Natural killer cell treated with Interleukin-12 subunit alpha and Interleukin-12 subunit beta and Interleukin-15 and Interleukin-18, amount 100 ng/mL, for 72 hours (primary cell): ENCODE data around the gene BICDL2. TPM values are rescaled to one million over a fixed set of nuclear protein-coding genes. Genes with fewer than 3 reads are reported as not detected.
A peak's percentile ranks its signal among the peaks of the same experiment; 100 is the strongest.

Source experiments
- ATAC-seq, 2 donors: fragments of 150-1000 bp; cut with Tn5 transposase in 1 of 2; sonication (Bioruptor Pico), chemical (Tn5 transposase) in 1 of 2; 2 replicates each; pipeline ENCODE4 v1.10.0; 2021
- DNase-seq: peaks from one replicate; pipeline ENCODE4 v3.0.0; 2022; ENCODE audit warnings: low spot score
- H3K27ac Mint-ChIP-seq, 2 donors: 1 replicate in 1 of 2; 2 replicates in 1 of 2; pipeline ENCODE4 v1.8.0; 2022; ENCODE audit warnings: mixed read lengths in 2 of 2, mild to moderate bottlenecking in 1 of 2, moderate library complexity in 1 of 2
- H3K27me3 Mint-ChIP-seq, 2 donors: 1 replicate in 1 of 2; 2 replicates in 1 of 2; pipeline ENCODE4 v1.8.0; 2022; ENCODE audit warnings: mixed read lengths in 2 of 2
- H3K36me3 Mint-ChIP-seq: one replicate; pipeline ENCODE4 v1.8.0; 2022; ENCODE audit warnings: mixed read lengths
- H3K4me1 Mint-ChIP-seq, 2 donors: 1 replicate in 1 of 2; 2 replicates in 1 of 2; pipeline ENCODE4 v1.8.0; 2022; ENCODE audit warnings: low read depth in 2 of 2, mixed read lengths in 2 of 2, mild to moderate bottlenecking in 1 of 2
- H3K4me3 Mint-ChIP-seq: one replicate; pipeline ENCODE4 v1.8.0; 2022; ENCODE audit warnings: mixed read lengths
- H3K9me3 Mint-ChIP-seq: 2 replicates; pipeline ENCODE4 v1.8.0; 2022; ENCODE audit warnings: mixed read lengths
- total RNA-seq, 2 donors: library from RNA; stranded (reverse); gene quantifications; one replicate each; pipeline ENCODE4 v1.2.3, GENCODE V29; 2022

The BICDL2 gene
- total RNA-seq, 2 donors from 2014 or later, result 0.50 to 0.67 TPM

DNA sequence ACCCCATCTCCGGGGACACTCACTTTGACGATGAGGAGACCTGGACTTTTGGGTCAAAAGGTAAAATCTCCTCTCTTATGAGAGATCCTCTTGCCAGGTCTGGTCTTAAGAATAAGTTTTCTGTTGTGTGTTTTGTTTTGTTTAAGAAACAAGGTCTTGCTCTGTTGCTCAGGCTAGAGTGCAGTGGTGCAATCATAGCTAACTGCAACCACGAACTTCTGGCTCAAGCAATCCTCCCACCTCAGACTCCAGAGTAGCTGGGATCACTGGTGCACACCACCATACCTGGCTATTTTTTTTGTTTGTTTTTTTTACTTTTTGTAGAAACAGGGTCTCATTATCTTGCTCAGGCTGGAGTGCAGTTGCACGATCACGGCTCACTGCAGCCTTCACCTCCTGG, 13.7 kb upstream of the BICDL2 start:
- H3K27ac Mint-ChIP-seq, result peak overlapping the region; percentile 82 to 92
- peaks cover 50 to 59% of the 10 kb centered on the region in 2 donors for H3K4me1 Mint-ChIP-seq
- H3K9me3 Mint-ChIP-seq, result no peaks in the 10 kb centered on the region
- peaks cover 8 to 9% of the 10 kb centered on the region in 2 donors for H3K27me3 Mint-ChIP-seq
- peaks cover 25% of the 10 kb centered on the region for H3K36me3 Mint-ChIP-seq
- ATAC-seq (no peak), DNase-seq (no peak)
- peak overlapping the region; percentile 67 for H3K4me3 Mint-ChIP-seq

DNA sequence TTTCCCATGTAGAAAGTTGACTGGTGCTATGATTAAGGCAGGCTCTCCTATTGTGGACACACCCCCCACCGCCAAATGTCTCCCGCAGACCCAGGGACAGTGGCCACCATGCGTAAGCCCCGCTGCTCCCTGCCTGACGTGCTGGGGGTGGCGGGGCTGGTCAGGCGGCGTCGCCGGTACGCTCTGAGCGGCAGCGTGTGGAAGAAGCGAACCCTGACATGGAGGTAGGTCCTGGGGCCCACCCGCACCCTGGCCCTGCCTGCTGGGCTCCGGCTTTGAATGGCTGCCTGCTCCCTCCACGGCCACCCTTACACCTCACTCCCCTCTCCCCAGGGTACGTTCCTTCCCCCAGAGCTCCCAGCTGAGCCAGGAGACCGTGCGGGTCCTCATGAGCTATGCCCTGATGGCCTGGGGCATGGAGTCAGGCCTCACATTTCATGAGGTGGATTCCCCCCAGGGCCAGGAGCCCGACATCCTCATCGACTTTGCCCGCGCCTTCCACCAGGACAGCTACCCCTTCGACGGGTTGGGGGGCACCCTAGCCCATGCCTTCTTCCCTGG, 13.3 kb upstream of the BICDL2 start:
- H3K4me1 Mint-ChIP-seq, result peaks cover 49 to 58% of the 10 kb centered on the region in 2 donors
- peaks cover 8 to 9% of the 10 kb centered on the region in 2 donors for H3K27me3 Mint-ChIP-seq
- H3K27ac Mint-ChIP-seq, result peak overlapping the region; percentile 82 to 92
- no peaks in the 10 kb centered on the region for H3K9me3 Mint-ChIP-seq
- DNase-seq, result no peak
- H3K36me3 Mint-ChIP-seq, result peaks cover 20% of the 10 kb centered on the region
- no peak for ATAC-seq
- peak overlapping the region; percentile 67 for H3K4me3 Mint-ChIP-seq

DNA sequence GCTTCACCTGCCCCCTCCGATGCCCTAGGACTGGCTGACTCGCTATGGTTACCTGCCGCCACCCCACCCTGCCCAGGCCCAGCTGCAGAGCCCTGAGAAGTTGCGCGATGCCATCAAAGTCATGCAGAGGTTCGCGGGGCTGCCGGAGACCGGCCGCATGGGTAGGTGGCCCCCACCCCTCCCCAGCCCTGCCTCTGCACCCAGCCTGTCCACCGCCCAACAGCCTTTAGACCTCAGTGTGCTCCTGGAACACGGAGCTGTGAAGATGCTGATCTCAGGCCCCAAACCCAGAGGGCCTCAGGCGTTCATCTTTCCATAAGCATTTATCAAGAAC, 10.6 kb upstream of the BICDL2 start:
- DNase-seq, result no peak
- ATAC-seq, result peak in 1 of 2 donors; percentile 2
- Mint-ChIP-seq H3K9me3 (no peaks in the 10 kb centered on the region), H3K36me3 (peaks cover 12% of the 10 kb centered on the region), H3K27me3 (peaks cover 21 to 24% of the 10 kb centered on the region in 2 donors), H3K4me3 (peak overlapping the region; percentile 73), H3K27ac (peak overlapping the region in 1 of 2 donors; percentile 75), H3K4me1 (peaks cover 40 to 50% of the 10 kb centered on the region in 2 donors)

DNA sequence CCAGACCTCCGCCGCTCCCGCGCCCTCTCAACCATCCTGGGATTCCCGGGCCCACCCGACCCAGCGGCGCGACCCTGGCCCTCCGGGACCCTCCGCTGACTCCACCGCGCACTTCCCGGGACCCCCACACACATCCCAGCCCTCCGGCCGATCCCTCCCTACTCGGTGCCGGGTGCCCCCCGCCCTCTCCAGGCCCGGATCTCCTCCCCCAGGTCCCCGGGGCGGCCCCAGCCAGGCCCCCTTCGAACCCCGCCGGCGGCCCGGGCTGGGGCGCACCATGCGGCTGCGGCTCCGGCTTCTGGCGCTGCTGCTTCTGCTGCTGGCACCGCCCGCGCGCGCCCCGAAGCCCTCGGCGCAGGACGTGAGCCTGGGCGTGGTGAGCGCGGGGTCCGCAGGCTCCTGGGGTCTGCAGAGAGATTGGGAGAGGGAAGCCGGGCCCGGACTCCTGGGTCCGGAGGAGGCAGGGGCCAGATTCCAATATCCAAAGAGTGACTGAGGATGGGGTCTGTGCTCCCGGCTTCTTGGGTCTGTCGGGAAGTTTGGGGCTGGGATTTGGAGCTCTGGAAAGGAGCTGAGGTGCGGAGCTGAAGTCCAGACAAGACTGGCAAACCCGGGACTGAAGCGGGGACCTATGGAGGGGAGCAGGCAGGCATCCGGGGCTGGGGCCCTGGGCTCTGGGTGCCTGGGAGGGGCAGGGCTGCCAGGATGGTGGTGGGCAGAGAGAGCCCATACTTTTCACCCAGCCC, 10.1 kb upstream of the BICDL2 start:
- Mint-ChIP-seq H3K9me3 (no peaks in the 10 kb centered on the region), H3K27ac (peak overlapping the region in 1 of 2 donors; percentile 75), H3K4me1 (peaks cover 36 to 44% of the 10 kb centered on the region in 2 donors)

DNA sequence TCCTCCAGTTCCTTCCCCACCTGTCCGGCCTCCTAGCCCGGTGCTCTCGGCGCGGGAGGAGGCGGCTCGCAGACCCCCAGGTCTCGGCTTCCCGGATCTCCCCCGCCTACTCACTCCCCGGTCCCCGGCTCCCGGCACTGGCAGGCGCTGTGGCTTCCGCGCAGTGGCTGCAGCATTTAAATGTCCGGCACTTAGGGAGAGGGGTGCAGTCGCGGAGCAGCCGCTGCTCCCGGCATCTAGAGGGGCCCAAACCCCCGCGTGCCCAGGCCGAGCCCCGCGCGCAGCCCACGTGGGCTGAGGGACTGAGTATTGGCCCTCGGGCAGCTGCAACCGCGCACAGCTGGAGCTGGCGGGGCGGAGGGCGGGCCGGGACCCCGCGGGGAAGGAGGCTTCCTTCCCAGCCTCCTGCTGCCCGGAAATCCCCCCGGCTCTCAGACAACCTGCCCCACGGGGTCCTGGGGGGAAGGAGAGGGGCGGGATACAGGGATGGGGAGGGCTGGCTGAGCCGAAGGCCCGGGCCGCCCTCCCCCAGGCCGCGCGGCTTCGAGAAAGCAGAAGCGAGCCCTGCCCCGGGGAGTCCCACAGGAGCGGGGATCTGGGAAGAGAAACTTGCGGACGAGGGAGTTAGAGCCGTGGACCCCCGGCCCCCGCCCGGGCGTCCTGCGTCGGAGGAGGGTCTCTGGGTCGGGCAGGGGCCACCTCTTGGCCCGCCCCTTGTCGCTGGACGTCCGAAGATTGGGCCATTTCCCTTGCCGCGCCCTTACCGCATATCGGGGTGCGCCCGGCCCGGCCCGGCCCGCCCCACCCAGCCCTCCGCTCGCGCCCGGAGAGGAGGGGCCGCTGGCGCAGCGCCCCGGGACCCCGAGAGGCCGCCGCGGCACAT, 9.3 kb upstream of the BICDL2 start, which contains the start of gene MMP25:
Gene MMP25 (plus strand): TSS at position 804 of the 883 bp plus-strand sequence. CDS start 357 bp downstream, outside the sequence.
- peaks cover 6% of the 10 kb centered on the region for H3K36me3 Mint-ChIP-seq
- H3K27ac Mint-ChIP-seq, result peak within 1 kb of the TSS in 1 of 2 donors; percentile 75
- H3K4me3 Mint-ChIP-seq, result peak within 1 kb of the TSS; percentile 73
- H3K9me3 Mint-ChIP-seq, result no peaks in the 10 kb centered on the region
- H3K27me3 Mint-ChIP-seq, result peaks cover 22 to 24% of the 10 kb centered on the region in 2 donors
- DNase-seq (no peak), ATAC-seq (peak; percentile 62)
- H3K4me1 Mint-ChIP-seq, result peaks cover 30 to 38% of the 10 kb centered on the region in 2 donors

More for the DNA sequence above, 10.1 kb upstream of the BICDL2 start:
- peaks cover 21 to 24% of the 10 kb centered on the region in 2 donors for H3K27me3 Mint-ChIP-seq
- peak; percentile 29 to 51 for ATAC-seq
- peaks cover 6% of the 10 kb centered on the region for H3K36me3 Mint-ChIP-seq
- H3K4me3 Mint-ChIP-seq, result peak overlapping the region; percentile 73
- no peak for DNase-seq

DNA sequence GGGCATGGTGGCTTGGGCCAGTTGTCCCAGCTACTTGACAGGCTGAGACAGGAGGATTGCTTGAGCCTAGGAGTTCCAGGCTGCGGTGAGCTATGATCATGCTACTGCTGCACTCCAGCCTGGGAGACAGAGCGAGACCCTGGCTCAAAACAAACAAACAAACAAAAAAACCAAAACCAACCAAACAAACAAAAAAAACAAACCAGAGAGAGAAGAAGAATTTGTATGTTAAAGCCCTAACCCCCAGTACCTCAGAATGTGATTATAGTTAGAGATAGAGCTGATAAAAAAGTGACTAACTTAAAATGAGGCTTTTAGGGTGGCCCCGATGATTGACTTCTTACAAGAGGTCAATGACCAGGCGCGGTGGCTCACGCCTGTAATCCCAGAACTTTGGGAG, 8.0 kb upstream of the BICDL2 start:
- DNase-seq (no peak), ATAC-seq (no peak)
- Mint-ChIP-seq H3K36me3 (peaks cover 6% of the 10 kb centered on the region), H3K4me3 (peak overlapping the region; percentile 71), H3K4me1 (peaks cover 23 to 29% of the 10 kb centered on the region in 2 donors), H3K27ac (peak overlapping the region in 1 of 2 donors; percentile 68), H3K27me3 (peaks cover 24 to 28% of the 10 kb centered on the region in 2 donors), H3K9me3 (no peaks in the 10 kb centered on the region)

DNA sequence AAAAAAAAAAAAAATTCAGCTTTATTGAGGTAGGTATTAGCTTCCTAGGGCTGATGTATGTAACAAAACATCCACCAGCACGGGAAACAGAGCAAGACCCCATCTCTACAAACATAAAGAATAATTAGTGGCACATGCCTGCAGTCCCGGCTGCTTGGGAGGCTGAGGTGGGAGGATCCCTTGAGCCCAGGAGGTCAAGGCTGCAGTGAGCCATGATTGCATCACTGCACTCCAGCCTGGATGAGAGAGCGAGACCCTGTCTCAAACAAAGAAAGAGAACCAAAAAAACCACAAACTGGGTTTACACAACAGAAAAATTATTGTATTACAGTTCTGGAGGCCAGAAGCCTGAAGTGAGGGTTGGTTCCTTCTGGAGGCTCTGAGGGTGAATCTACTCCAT, 5.6 kb upstream of the BICDL2 start:
- no peak for ATAC-seq
- Mint-ChIP-seq H3K4me1 (peaks cover 11 to 14% of the 10 kb centered on the region in 2 donors), H3K27ac (no peak overlapping the region), H3K36me3 (peaks cover 6% of the 10 kb centered on the region), H3K9me3 (no peaks in the 10 kb centered on the region), H3K4me3 (no peak overlapping the region), H3K27me3 (peaks cover 16 to 29% of the 10 kb centered on the region in 2 donors)
- DNase-seq, result no peak

DNA sequence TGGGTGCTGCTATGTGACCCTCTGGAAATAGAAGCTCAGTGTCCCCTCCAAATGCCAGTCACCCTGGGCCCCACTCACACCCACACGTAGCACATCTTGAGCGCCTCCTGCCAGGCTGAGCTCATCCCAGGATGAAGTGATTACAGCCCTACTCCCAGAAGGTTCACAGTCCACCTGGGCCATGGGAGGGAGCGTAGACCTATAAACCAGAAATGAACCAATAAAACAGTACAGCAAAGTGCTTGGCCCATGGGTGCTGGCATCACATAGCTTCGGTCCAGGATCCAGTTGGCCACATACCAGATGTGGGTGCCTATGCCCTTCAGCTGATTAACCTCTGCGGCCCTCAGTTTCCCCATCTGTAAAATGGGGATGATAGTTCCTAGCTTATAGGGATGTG, 2.2 kb upstream of the BICDL2 start:
- no peak overlapping the region for H3K4me3 Mint-ChIP-seq
- no peak overlapping the region for H3K27ac Mint-ChIP-seq
- DNase-seq (no peak), ATAC-seq (no peak)
- peaks cover 29 to 38% of the 10 kb centered on the region in 2 donors for H3K27me3 Mint-ChIP-seq
- peaks cover 6 to 10% of the 10 kb centered on the region in 2 donors for H3K4me1 Mint-ChIP-seq
- no peaks in the 10 kb centered on the region for H3K9me3 Mint-ChIP-seq
- no peaks in the 10 kb centered on the region for H3K36me3 Mint-ChIP-seq

DNA sequence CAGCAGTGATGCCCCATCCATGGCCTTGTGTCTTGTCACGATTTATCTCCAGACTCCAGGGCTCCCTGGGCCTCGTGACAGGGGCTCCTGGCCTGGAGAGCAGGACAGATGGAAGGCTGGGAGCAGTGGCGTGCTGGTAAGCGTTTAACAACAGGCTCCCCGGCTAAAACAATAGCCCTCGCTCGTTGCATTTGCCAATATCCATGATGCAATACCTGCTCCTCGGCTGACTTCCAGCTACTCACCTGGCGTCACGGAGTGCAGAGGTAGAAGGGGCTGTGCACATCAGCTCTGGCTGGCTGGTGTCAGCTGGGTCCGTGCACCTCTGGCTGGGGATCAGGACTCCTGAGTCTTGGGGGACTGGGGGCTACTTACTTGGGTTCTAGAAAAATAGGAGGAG, 1.5 kb upstream of the BICDL2 start:
- DNase-seq (no peak), ATAC-seq (no peak)
- Mint-ChIP-seq H3K27ac (no peak overlapping the region), H3K4me1 (peaks cover 10 to 11% of the 10 kb centered on the region in 2 donors), H3K27me3 (peaks cover 31 to 39% of the 10 kb centered on the region in 2 donors), H3K9me3 (no peaks in the 10 kb centered on the region), H3K36me3 (no peaks in the 10 kb centered on the region), H3K4me3 (no peak overlapping the region)

DNA sequence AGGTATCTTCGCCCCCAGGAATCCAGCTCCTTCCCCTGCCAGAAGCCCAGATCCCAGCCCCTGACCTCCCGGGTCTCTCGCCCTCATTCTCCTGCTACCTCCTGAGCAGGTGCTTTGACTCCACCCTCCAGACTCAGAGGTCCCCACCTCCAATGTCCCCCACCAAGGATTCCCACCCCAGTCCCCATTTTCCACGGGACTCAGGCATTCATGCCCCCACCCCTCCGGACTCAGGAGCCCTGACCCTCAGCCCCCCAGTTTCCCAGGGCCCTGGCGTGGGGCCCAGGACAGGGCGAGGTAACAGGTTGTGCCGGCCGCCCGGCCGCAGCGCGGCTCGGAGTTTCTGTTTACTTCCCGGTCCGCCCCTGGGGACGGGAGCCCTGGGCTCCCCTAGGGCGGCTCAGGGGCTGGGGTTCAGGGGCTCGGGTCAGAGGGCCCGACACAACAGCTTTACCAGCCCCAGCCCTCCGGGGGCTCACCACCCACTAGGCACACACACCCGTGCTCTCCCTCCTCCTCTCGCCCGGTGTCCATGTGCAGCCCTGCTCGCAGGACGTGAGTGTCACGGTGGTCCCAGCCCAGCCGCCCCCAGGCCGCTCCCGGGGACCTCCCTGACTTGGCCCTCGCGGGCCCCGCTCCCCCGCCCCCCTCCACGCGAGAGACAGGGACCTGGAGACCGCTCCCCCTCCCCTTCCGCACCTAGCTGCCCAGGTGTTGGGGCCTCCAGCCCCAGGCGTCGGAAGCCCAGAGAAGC, 595 bp downstream of the BICDL2 start:
- DNase-seq (no peak), ATAC-seq (no peak)
- Mint-ChIP-seq H3K36me3 (no peaks in the 10 kb centered on the region), H3K4me3 (no peak overlapping the region), H3K27me3 (peaks cover 42 to 50% of the 10 kb centered on the region in 2 donors), H3K9me3 (no peaks in the 10 kb centered on the region), H3K4me1 (peaks cover 19 to 22% of the 10 kb centered on the region in 2 donors), H3K27ac (no peak overlapping the region)

DNA sequence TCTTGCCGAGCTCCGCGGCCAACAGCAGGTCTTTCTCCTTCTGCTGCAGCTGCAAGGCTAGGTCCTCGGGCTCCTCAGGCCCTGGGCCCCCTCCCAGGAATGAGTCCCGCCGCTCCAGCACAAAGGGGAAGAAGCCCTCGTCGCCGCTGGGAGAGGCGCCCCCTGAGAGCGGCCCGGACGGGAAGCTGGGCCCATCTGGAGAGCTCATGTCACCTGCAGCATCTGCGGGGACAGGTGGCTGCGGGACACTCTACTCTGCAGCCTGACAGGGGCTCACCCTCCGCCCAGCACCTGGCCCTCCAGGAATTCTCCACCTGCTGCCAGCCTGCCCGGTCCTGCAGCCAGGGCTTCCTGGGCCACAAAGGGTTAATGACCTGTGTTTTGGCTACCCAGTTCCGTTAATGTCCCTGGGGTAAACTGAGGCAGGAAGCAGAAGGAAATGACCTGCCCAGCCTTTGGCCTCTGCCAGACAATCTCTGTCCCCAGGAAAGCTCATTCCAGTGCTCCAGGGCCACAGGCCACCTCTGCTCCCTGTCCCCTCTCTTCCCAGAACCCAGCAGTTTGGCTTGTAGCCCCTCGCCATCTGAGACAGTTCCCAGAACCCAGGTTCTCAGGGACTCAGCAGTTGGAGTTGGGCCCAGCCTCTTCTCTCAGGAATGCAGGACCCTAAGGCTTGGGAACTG, 1.3 kb downstream of the BICDL2 start:
- peaks cover 19 to 24% of the 10 kb centered on the region in 2 donors for H3K4me1 Mint-ChIP-seq
- H3K27ac Mint-ChIP-seq, result no peak overlapping the region
- ATAC-seq, result no peak
- no peaks in the 10 kb centered on the region for H3K36me3 Mint-ChIP-seq
- peaks cover 42 to 46% of the 10 kb centered on the region in 2 donors for H3K27me3 Mint-ChIP-seq
- no peak overlapping the region for H3K4me3 Mint-ChIP-seq
- H3K9me3 Mint-ChIP-seq, result no peaks in the 10 kb centered on the region
- DNase-seq, result no peak

DNA sequence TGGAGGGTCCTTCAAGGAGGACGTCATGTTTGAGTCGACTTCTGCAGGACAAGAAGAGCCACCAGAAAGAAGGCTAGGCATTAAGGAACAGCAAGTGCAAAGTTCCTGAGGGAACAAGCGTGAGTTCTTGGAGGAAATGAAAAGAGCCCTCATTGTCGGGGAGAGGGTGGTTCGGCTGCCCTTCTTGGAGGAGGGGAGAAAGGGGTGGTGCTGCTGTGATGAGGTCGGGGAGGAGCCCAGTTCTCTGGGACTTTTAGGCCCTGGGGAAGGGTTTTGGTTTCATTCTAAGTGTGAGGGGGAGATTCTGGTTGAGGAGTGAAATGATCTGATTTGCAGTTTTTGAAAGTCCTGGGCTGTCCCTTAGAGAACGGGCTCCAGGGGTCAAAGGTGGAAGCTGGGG, 4.1 kb downstream of the BICDL2 start:
- peak overlapping the region; percentile 1 to 16 for H3K27ac Mint-ChIP-seq
- no peak for DNase-seq
- no peaks in the 10 kb centered on the region for H3K36me3 Mint-ChIP-seq
- peaks cover 44 to 56% of the 10 kb centered on the region in 2 donors for H3K27me3 Mint-ChIP-seq
- no peak overlapping the region for H3K4me3 Mint-ChIP-seq
- H3K4me1 Mint-ChIP-seq, result peaks cover 36 to 38% of the 10 kb centered on the region in 2 donors
- peak in 1 of 2 donors; percentile 57 for ATAC-seq
- no peaks in the 10 kb centered on the region for H3K9me3 Mint-ChIP-seq
